NCI-H146 (cell line): ENCODE results near the gene NEO1.
A peak's percentile ranks its signal among the peaks of the same experiment; 100 is the strongest.
"Not testable (repeated sequence)": the region's sequence is repeated elsewhere in the genome, so short reads cannot be mapped to it uniquely, and the experiment has no call there.

Experiments
- DNase-seq: peaks from one replicate; lab custom pipeline; 2025; lab: John Stamatoyannopoulos, UW

Gene NEO1

DNA sequence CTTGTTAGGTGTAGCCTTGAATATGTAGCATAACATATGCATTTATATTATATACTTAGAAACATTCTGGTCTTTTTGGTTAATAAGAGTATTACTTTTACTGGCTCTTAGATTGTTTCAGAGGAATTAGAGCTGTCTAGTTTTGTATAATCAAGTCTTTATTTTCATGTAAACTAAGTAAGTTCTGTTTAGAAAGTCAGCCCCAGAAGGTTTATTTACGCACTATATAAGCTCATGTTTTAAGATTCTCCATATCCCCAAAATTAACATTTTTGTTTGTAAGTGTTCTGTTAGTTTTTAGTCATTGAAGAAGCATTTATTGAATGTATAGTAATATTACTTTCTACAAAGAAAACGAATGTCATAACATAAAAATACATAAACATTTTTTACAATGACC, 158.4 kb downstream of the NEO1 start:
- DNase-seq: no peak

DNA sequence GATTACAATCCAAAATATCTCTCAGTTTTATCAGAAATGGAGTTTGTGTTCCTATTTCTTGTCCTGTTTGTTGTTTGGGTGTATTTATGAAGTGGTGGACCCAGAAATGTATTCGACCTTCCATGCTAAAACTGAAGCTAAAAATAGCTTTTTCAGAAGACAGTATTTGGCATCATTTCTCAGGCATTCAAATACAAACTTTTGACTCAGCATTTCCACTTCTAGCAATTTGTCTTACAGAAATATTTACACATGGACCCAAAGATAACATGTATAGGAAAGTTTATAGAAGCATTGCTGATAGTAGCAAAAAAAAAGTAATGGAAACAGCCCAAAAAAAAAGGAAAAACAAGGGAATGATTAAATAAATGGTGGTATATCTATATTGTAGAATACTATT, 160.2 kb downstream of the NEO1 start:
- DNase-seq: no peak

GRCh38 chr15:73221450-73221849, 169.2 kb downstream of the NEO1 start:
- not testable (repeated sequence) for DNase-seq

- DNase-seq: no peak
Measured at GRCh38 chr15:73225358-73226015, 173.2 kb downstream of the NEO1 start.

- DNase-seq: no peak
Measured at GRCh38 chr15:73226093-73226814, 174.0 kb downstream of the NEO1 start.

DNA sequence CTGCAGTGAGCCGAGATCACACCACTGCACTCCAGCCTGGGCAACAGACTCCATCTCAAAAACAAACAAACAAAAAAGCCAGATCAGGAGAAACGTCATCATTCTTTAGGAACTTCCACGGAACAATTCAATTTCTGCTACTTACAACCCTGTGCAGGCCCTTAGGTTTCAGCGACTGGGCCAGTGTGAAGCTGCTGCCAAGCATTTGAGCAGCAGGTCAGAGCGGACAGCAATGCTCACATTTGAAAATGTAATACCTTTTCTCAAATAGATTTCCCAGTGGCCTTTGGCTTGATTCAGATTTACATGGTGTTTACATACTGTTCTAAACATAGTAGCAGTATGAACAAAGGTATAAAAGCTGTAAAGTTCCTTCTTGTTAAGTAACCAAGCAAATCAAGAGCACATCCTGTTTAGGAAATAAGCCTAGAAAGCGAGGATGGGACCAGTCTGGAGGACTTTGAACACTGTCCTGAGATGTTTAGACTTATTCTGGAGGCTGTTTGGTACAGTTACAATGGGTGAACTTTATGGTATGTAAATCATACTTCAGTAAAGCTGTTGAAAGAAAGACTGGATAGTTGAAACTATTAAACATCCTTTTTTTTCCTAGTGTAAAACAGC, 175.3 kb downstream of the NEO1 start:
- no peak for DNase-seq

- DNase-seq: no peak
Measured at GRCh38 chr15:73228128-73228646, 175.9 kb downstream of the NEO1 start.

GRCh38 chr15:73231661-73232419, 179.6 kb downstream of the NEO1 start:
- DNase-seq: no peak

GRCh38 chr15:73232776-73233175, 180.5 kb downstream of the NEO1 start:
- DNase-seq: no peak

DNA sequence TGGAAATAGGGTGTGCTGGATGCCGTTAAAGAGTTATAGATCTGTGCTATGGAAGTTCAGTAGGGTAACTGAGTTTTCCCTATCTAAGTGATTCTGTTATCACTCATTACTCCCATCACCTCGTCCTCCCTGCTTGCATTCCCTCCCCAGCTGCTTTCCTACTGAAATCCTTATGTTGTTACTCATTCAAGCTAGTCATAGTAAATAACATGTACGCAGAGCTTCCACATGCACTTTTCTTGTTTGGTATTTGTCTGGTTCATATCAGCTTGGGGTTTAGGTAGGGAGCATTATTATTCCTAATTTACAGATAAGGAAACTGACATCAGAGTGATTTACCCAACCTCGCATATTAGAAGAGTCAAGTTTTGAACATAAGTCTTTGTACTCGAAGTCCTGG, 181.4 kb downstream of the NEO1 start:
- DNase-seq: no peak

DNA sequence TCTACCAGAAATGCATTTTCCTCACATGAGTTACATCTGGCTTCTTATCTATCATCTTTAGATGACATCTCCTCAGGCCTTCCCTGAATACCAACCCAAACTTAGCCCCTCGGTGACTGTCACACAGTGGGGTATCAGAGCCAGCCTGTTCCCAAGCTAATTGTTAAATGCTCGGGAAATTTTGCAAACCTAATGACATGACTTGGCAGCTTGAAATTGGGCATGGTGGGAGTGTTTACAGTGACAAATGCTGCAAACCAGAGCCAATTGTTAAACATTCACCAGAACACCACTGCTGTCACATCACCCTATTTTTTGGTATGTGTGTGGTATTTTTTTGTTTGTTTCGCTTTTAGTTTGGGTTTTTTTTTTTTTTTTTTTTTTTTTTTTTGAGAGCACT, 185.6 kb downstream of the NEO1 start:
- no peak for DNase-seq

GRCh38 chr15:73239564-73240215, 187.4 kb downstream of the NEO1 start:
- DNase-seq: no peak

- peak; percentile 7 for DNase-seq
Measured at GRCh38 chr15:73240866-73241499, 188.7 kb downstream of the NEO1 start.

DNA sequence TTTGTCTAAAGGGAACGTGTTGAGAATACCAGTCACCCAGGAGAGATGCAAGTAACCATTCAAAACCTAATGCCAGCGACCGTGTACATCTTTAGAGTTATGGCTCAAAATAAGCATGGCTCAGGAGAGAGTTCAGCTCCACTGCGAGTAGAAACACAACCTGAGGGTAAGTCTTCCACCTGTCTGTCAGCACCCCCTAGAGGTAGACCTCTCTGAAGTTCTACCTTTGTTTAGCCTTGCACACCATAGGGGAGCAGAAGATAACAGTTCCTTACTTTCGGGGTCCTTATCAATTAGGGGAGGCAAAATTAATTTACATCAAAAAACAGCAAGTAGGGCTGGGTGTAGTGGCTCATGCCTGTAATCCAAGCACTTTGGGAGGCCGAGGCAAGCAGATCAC, 192.1 kb downstream of the NEO1 start:
- no peak for DNase-seq

GRCh38 chr15:73246439-73246838, 194.2 kb downstream of the NEO1 start:
- no peak for DNase-seq

- no peak for DNase-seq
Measured at GRCh38 chr15:73246898-73247297, 194.6 kb downstream of the NEO1 start.

- DNase-seq: no peak
Measured at GRCh38 chr15:73247331-73247730, 195.1 kb downstream of the NEO1 start.

GRCh38 chr15:73249499-73249898, 197.2 kb downstream of the NEO1 start:
- DNase-seq: no peak

DNA sequence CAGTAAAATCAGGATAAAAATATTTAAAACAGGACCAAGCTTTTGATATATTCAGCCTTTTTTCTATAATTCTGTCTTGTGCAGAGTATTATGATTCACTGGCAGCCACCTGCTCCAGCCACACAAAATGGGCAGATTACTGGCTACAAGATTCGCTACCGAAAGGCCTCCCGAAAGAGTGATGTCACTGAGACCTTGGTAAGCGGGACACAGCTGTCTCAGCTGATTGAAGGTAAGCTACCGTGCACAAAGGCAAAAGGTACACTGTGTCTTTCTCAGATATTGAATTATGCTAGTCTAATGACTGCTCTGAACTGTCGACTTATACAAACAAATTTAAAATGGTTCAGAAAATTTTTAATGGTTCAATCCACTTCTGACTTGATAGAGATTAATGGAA, 202.3 kb downstream of the NEO1 start:
- no peak for DNase-seq

GRCh38 chr15:73258271-73259108, 206.2 kb downstream of the NEO1 start:
- no peak for DNase-seq
